GM21717 (cell line): ENCODE results near the gene RAB39A.
"Not testable (repeated sequence)": the region's sequence is repeated elsewhere in the genome, so short reads cannot be mapped to it uniquely, and the experiment has no call there.

ENCODE experiments used
- ATAC-seq: cut with Tn5 transposase; IDR thresholded peaks from one replicate; pipeline ENCODE4 v1.9.1; 2021; ENCODE audit warnings: mild to moderate bottlenecking, moderate library complexity; ENCODE audit not compliant: unreplicated experiment

Gene RAB39A, protein sequence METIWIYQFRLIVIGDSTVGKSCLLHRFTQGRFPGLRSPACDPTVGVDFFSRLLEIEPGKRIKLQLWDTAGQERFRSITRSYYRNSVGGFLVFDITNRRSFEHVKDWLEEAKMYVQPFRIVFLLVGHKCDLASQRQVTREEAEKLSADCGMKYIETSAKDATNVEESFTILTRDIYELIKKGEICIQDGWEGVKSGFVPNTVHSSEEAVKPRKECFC

DNA sequence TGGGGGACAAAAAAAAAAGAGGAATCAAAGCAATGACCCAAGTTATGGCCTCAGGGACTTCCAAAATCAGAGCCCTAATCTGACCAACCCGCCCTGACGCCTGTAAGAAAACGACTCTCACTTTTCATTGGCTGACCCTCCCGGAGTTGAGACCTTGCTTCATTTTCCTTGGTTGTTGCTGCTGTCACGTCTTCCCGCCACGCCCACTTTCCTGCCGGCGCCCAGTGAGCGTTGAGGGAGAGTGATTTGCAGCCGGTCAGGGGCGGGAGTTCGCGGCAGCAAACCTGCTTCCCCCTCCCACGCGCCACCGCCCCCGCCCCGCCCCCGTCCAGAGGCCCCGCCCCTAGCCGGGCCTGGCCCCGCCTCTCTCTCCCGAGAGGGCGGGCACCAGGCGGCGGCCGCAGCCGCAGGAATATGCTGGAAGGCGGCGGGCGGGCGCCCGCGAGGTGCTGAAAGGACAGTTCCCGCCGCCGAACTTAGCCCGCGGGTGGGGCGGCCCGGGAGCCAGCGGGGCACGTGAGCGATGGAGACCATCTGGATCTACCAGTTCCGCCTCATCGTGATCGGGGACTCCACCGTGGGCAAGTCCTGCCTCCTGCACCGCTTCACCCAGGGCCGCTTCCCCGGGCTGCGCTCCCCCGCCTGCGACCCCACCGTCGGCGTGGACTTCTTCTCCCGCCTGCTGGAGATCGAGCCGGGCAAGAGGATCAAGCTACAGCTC, at the start of gene RAB39A:
RAB39A (plus strand) TSS at position 403 of the 721 bp plus-strand sequence; CDS start at position 524, 121 bp downstream.
- ATAC-seq = peak; percentile 95

DNA sequence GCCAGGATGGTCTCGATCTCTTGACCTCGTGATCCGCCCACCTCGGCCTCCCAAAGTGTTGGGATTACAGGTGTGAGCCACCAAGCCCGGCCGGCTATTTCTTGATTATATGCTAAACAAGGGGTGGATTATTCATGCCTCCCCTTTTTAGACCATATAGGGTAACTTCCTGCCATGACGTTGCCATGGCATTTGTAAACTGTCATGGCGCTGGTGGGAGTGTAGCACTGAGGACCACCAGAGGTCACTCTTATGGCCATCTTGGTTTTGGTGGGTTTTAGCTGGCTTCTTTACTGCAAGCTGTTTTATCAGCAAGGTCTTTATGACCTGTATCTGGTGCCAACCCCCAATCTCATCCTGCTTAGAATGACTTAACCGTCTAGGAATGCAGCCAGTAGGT, 46.8 kb upstream of the RAB39A start:
- ATAC-seq = not testable (repeated sequence)

DNA sequence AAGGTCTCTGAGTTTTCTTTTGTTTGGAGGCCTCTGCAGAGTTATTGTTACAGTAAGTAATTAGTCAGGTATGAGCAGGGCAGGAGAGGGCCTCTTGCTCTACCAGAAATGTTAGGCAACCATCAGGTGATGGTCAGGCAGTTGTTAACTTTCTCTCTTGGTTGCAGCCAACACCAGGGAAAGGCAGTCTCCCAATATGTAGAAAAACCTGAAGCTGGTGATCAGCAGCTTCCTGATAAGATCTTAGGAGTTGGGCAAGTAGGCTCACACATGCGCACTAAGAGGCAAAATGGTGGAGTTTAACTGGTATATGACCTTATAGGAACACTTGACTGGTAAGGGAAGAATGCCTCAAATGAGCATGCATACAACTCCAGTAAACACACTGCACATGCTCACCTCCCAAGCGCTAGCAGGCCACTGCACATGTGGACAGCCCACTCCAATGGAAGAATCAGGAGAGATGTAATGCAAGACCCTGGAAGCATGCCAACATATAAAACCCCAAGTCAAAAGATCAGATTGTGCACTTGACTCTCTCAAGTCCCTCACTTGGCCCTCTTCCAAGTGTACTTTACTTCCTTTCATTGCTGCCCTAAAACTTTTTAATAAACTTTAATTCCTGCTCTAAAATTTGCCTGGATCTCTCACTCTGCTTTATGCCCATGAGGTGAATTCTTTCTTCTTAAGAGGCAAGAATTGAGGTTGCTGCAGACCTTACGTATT, 46.0 kb upstream of the RAB39A start:
- ATAC-seq = no peak

DNA sequence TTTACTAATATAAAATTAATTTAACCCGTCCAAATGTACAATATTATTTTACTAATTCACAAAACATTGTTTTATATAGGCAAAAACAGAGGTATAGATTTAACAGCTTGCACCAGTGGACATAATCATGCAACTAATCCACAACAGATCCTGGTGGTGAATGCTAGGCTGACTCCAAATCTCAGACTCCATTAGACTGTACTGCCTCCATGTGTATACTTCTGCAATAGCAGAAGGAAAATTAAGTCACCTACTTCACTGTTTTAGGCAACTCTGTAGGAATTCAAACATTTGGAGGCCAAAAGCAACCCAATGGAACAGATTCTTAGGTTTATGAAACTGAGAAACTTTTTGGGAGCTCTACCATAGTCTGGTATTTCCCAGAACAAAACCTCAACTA, 30.0 kb upstream of the RAB39A start:
- no peak for ATAC-seq

DNA sequence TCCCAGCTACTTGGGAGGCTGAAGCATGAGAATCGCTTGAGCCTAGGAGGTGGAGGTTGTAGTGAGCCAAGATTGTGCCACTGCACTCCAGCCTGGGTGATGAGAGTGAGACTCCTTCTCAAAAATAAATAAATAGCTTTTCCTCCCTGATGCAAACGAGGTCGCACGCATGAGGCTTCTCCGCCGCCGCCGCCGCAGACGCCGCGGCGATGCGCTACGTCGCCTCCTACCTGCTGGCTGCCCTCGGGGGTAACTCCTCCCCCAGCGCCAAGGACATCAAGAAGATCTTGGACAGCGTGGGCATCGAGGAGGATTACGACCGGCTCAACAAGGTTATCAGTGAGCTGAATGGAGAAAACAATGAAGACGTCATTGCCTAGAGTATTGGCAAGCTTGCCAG, 20.0 kb upstream of the RAB39A start:
- no peak for ATAC-seq

DNA sequence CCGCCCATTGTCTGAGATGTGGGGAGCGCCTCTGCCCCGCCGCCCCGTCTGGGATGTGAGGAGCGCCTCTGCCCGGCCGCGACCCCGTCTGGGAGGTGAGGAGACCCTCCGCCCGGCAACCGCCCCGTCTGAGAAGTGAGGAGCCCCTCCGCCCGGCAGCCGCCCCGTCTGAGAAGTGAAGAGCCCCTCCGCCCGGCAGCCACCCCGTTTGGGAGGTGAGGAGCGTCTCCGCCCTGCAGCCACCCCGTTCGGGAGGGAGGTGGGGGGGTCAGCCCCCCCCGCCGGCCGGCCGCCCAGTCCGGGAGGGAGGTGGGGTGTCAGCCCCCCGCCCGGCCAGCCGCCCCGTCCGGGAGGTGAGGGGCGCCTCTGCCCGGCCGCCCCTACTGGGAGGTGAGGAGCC, 15.8 kb upstream of the RAB39A start:
- ATAC-seq = not testable (repeated sequence)

DNA sequence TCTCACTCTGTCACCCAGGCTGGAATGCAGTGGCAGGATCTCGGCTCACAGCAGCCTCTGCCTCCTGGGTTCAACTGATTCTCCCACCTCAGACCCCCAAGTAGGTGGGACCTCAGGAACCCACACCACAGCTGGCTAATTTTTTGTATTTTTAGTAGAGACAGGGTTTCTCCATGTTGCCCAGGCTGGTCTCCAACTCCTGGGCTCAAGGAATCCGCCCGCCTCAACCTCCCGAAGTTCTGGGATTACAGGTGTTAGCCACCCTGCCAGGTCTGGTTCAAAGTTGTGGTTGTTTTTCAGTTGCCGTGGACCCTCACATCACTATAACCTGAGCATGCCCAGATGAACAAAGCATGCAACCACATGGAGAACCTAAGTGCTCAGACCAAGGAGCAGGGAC, 13.0 kb upstream of the RAB39A start:
- ATAC-seq = no peak

DNA sequence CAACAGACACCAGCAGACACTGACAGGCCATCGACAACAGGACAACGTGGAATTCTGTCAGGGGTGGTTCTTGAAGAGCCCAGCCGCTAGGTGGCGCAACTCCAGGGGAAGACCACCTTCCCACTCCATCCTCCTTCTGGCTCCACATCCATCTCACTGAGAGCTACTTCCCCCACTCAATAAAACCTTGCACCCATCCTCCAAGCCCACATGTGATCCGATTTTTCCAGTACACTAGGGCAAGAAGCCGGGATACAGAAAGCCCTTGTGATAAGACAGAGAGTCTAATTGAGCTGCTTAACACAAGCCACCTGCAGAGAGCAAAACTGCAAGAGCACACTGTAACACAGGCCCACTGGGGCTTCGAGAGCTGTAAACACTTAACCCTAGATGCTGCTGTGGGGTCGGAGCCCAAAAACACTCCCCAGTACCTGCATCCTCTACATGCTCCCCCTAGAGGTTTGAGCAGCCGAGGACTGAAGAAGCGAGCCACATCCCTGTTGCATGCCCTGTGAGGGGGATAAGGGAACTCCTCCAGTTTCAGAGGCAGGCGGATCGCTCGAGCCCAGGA, 11.5 kb upstream of the RAB39A start:
- no peak for ATAC-seq

DNA sequence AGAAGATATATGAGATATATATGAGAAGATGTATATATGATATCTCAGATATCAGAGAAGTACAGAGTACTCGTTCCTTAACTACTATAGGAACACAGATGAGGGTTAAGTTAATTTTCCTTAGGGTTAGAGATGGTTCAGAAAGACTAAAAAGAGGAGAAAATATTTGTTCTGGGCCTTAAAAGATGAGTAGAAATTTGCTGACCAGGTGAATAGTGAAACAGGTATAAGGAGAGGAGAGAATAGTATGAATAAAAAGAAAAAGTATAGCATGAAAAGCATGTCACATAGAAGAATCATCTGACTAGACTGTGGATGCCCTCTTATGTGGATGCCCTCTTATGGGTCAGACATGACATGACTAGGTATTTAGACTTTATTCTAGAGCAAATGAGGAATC, 6.3 kb upstream of the RAB39A start:
- ATAC-seq = no peak

DNA sequence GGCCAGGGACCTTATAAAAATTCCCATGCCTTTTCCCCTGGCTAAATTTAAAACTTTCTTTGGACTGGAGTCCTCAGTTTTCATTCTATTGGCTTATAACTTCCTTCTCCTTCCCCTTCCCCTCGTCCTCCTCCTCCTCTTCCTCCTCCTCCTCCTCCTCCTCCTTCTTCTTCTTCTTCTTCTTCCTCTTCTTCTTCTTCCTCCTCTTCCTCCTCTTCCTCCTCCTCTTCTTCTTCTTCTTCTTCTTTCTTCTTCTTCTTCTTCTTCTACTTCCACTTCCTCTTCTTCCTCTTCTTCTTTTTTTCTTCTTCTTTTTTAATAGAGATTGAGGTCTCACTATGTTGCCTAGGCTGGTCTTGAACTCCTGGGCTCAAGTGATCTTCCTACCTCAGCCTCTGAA, 4.7 kb upstream of the RAB39A start:
- ATAC-seq = not testable (repeated sequence)

DNA sequence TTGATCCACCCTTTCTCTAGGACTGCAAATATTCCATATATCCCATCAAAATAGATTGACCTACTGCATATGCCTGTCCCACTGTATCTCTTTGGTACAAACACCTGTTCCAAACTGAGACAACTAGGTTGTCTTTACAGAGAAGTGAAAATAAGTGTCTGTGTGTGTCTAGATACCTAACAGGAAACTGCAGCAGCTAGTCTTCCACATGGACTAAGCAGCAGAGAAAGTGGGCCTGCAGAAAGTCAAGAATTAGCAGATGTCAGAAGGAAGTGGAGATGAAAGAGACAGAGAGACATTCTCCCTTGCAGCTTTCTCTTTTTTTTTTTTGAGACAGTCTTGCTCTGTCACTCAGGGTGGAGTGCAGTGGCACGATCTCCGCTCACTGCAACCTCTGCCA, 3.9 kb upstream of the RAB39A start:
- no peak for ATAC-seq

DNA sequence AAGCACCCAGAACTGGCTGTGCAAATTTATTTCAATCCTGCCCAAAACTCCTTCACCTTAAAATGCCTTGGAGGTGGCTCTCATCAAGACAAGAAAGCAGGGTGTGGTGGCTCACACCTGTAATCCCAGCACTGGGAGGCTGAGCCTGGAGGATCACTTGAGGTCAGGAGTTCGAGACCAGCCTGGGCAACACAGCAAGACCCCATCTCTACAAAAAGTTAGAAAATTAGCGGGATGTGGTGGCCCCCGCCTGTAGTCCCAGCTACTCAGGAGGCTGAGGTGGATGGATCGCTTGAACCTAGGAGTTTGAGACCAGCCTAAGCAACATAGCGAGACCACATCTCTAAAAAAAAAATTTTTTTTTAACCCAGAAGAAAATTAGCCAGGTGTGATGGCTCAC, 689 bp upstream of the RAB39A start:
- no peak for ATAC-seq

DNA sequence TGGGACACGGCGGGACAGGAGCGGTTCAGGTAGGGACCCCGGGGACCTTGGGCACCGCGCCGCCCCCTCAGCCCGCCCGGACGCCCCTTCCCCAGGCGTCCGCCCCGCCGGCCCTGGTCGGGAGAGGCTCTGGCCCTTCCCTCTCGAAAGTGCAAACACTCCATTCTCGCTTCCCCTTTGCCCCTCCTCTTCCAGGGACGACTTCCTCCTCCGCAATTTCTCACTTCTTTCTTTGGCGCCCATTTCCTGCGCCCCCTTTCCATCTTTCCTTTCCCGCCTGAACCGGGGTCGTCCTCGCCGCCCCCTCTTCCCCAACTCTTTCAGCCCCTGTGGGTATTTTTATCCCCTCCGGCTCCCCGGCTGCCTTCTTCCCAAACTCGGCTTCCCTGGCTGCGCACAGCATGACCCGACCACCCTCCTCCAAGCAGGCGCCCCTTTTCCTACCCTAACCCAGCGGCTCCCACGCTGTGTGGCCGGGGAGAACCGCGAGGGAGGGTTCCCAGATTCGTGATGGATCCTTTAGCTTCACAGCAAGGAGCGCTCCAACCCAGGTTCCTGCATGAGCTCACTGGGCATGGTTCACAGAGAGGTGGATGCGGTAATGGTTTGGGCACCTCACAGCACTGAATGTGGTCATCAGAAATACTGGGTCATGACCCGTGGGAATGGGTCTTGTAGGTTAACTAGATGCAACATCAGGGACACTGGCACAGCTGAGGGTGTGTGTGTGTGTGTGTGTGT, 689 bp downstream of the RAB39A start:
- ATAC-seq = no peak

DNA sequence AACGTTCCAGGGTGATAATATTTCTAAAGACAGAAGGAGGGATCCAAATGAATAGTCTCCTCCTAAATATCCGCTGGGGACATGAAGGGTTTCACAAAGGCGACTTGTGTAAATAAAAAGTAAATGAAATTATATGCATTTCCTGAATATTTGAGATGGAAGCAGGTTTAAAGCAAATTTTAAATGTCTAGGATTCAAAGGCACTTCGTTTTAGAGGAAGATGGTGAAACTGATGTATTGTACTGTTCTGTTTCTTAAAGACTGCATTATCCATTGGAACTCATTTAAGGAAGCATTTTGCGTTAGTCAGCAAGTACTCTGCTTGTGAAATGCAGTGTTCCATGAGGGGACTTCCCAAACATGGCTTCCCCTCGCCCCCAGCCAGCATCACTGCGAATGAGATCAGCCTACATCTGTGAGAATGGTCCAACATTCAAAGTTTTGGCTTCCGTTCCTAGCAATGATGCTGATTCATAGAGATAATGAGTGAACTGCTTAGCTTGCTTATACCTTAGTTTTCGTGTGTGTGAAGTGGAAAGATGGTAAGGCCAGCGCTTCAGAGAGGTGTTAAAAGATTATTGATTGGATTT, 1.5 kb downstream of the RAB39A start:
- no peak for ATAC-seq

DNA sequence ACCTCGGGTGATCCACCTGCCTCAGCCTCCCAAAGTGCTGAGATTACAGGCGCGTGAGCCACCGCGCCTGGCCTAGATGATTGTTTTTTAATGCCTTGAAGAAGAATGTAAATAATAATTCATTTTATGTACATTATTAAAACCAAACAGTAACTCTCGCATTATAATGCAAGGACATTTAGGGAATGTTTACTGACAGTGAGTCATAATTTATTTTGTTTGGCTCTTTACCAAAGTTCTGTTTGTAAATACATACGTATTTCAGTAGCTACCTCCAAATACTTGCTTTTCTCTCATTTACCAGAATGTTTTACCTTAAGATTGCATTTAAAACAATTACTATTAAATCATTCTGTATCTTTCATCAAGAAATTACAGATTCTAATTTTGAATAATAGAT, 3.0 kb downstream of the RAB39A start:
- ATAC-seq = no peak

DNA sequence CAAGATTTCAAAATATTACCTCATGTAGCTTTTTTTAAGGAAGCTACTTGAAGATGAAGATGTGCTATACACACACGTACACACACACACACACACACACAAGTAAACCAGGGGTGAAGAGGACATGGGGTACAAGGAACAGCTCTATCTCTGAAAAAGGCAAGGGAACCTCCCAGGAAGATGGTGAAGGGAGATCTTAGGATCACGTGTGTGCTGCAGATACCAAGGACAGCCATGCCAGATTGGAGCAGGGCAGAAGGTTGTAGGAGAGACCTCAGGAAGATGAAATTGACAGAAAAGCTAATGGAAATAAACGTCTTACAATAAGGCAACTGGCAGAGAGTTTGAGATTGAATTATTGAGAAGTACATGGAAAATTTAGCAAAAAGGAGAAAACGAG, 19.7 kb downstream of the RAB39A start:
- ATAC-seq = no peak

DNA sequence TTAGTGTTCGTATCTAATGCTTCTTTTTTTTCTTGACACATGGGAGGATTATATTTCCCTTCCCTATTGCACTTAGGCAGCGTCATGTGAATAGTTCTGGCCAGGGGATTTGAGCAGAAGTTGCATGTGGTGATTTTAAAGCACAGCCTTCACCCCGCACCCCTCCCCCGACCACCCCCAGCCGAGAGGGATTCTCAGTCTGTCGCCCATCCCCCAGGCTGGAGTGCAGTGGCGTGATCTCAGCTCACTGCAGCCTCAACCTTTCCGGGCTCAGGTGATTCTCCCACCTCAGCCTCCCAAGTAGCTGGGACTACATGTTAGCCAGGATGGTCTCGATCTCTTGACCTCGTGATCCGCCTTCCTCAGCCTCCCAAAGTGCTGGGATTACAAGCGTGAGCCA, 20.1 kb downstream of the RAB39A start:
- not testable (repeated sequence) for ATAC-seq

DNA sequence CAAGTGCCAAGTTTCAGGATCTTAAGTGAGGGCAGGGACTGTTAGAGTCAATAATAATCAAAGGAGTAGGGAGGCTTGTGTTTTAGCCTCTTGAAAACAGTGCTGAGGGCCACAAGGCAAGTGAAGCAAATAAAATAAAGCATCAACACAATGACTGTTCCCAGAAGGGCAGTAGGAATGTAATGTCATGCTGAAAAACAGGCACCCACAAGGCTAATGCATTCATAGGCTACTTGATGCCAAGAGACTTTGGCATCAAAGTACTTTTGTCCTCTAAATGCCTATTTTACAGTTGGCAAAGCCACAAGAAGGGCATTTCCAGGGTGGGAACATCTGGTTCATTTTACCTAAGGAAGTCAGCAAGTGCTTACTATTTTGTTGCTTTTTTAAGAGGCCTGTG, 22.9 kb downstream of the RAB39A start:
- no peak for ATAC-seq

DNA sequence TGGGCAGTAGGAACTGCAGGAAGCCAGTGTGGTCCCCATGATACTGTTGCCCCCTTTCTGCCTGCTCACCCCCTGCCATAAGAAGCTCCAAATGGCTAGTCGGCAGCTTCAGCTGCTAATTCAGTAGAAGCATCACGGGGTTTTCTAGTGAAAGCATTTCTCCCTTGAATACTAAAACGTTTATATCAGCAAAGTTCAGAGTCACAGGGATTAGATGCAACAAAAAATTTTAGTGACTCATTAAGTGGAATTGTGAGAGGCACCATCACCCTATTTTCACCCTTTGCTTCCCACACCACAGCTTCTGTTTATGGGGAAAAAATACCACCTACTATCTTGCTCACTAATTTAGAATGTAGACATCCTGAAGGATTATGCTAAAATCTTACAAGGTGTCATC, 25.2 kb downstream of the RAB39A start:
- ATAC-seq = no peak

DNA sequence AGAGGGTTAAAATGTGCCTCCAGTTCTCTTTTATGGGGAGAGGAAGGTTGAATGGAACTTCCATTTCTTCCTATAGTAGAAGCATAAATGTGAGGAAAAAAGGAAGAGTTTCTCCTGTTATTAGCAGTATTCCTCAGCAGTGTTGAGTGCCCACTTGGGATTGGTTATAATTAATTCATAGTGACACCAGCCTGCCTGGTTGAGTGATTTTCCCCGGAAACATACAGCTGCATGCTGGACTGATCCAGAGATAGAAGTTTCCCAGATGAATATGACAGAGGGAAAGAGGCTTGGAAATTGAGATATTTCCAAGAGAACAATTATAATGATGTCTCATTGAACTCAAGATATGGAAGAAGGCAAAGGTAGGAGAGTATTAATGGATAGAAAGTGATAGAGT, 28.3 kb downstream of the RAB39A start:
- no peak for ATAC-seq

DNA sequence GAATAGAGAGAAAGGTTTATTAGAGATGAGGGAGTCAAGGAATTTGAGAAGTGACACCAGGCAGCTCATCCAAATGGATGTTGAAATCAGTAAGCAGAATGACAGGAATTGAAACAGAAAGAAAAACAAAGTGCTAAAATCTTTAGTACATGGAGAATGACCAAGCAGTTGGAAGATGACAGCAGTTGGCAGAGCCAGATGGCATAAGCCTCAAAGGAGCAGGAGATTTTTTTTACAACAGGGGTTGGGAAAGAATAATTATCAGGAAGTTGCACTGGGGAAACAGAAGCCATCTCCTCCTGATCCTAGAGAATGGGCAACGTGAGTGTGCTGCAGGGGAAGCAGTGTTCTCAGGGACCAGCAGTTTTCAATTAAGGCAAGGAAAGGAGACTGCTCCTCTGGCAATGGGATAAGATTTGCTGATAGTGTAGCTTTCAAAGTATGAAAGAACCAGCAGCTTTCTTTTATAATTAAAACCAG, 28.9 kb downstream of the RAB39A start:
- peak; percentile 78 for ATAC-seq
